Erythroblast (primary cell): ENCODE measurements around the gene ALDH3B1.

ENCODE experiments used
- GATA1 ChIP-seq: IDR thresholded peaks from 2 replicates; pipeline ENCODE4 v1.6.1; 2011; ENCODE audit warnings: low read depth, mild to moderate bottlenecking, control low read depth, low read length, moderate library complexity
- POLR2A ChIP-seq: IDR thresholded peaks from 2 replicates; pipeline ENCODE4 v1.6.1; 2011; ENCODE audit warnings: mild to moderate bottlenecking, low read length

DNA sequence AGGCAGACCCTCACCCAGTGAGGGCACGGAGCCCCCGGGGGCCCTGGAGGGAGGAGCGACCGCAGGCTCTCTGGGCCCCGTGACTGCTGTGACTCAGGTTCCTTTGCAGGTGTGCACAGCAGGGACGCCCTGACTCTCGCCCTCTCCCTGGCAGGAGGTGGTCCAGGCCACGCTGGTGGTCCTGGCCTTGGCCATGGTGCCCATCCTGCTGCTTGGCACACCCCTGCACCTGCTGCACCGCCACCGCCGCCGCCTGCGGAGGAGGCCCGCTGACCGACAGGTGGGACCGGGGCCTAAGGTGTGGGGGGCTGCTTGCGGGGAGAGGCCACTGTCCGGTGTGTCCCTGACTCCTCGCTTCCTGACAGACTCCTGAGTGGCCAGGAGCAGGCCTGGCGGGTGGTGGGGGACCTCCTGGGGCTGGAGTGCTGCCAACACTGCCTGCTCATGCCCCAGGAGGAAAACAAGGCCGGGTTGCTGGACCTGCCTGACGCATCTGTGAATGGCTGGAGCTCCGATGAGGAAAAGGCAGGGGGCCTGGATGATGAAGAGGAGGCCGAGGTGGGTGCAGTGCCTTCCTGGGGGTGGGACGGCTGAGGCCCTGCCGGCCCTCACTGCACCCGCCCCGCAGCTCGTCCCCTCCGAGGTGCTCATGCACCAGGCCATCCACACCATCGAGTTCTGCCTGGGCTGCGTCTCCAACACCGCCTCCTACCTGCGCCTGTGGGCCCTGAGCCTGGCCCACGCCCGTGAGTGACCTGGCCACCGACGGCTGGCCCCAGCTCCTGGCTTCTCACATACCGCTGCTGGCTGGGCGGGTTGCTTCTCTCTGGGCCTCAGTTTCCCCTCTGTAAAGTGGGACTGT is 39.6 kb downstream of the ALDH3B1 start:
- TF ChIP-seq POLR2A (no peak), GATA1 (no peak)
